Adrenal gland (tissue), 5 donors: ENCODE results near the gene HAUS1.

Experiments used
- POLR2A ChIP-seq, 2 donors: fragments of 450-650 bp; IDR thresholded peaks; one replicate each; pipeline ENCODE4 v1.6.1; 2017; ENCODE audit warnings: antibody characterized with exemption in 2 of 2, mild to moderate bottlenecking in 2 of 2, moderate library complexity in 1 of 2
- TF ChIP-seq, protein P1 (sequence below), 6 experiments: fragments of 450-650 bp in 4 of 6; fragments of 200-600 bp in 2 of 6; sonication (generic) in 1 of 6; IDR thresholded peaks; 1 replicate in 5 of 6; 2 replicates in 1 of 6; pipeline versions ENCODE4 v1.5.1 to v1.8.0; 2016 to 2021; ENCODE audit warnings: antibody characterized with exemption in 6 of 6, mild to moderate bottlenecking in 2 of 6, moderate library complexity in 1 of 6
- donor health status: DM: no; HTN: no; CAD: no.

DNA sequence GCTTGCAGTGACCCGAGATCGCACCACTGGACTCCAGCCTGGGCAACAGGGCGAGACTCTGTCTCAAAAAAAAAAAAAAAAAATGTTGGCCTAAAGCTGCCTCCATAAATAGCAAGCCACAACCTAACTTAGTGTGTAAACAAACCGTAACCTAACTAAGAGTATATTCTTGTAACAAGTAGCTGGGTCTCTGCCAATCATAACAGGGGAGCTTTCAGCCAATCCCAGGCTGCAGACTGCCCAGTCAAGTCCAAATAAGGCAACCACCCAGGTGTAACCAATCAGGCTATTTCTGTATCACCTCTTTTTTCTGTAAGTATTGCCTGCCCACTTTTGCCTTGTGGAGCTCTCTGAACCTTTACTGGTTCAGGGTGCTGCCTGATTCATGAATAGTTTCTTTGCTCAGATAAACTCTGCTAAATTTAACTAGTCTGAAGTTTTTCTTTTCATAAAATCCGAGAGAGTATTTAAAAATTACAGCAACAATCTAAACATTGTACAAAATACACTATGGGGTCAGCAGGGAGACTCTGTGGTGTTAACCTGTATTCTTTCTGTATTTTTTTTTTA, 36.7 kb upstream of the HAUS1 start:
- TF ChIP-seq, protein P1, sequence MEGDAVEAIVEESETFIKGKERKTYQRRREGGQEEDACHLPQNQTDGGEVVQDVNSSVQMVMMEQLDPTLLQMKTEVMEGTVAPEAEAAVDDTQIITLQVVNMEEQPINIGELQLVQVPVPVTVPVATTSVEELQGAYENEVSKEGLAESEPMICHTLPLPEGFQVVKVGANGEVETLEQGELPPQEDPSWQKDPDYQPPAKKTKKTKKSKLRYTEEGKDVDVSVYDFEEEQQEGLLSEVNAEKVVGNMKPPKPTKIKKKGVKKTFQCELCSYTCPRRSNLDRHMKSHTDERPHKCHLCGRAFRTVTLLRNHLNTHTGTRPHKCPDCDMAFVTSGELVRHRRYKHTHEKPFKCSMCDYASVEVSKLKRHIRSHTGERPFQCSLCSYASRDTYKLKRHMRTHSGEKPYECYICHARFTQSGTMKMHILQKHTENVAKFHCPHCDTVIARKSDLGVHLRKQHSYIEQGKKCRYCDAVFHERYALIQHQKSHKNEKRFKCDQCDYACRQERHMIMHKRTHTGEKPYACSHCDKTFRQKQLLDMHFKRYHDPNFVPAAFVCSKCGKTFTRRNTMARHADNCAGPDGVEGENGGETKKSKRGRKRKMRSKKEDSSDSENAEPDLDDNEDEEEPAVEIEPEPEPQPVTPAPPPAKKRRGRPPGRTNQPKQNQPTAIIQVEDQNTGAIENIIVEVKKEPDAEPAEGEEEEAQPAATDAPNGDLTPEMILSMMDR (IDR thresholded peaks at IDR 0.05), result no peak
- TF ChIP-seq POLR2A (IDR thresholded peaks at IDR 0.05), result no peak
